Measurements from ENCODE around the gene PXYLP1.

PXYLP1 gene

DNA sequence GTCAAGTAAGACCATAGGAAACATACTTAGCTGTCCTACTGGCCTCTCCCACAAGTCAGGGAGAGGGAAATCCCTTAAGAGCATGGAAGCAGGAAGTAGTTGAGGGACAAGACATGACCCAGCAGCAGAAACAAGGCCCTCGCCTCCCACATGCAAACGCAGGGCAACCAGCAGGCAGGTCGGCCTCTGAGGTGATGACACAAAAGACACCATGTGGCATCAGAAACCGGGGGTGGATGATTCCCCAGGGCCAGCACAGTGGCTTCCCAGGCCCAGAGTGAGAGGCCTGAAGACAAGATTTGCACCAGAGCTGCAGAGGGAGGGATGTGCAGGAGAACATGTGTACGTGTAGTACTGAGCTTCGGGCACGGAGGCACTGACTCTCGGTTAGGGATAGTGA, 26.3 kb downstream of the PXYLP1 start:
- no peak overlapping the region for H3K4me3 ChIP-seq (ENCODE audit: control insufficient read depth, low read depth, low read length)
- no peak for DNase-seq (ENCODE audit: low read depth)
- TF ChIP-seq, protein P1, sequence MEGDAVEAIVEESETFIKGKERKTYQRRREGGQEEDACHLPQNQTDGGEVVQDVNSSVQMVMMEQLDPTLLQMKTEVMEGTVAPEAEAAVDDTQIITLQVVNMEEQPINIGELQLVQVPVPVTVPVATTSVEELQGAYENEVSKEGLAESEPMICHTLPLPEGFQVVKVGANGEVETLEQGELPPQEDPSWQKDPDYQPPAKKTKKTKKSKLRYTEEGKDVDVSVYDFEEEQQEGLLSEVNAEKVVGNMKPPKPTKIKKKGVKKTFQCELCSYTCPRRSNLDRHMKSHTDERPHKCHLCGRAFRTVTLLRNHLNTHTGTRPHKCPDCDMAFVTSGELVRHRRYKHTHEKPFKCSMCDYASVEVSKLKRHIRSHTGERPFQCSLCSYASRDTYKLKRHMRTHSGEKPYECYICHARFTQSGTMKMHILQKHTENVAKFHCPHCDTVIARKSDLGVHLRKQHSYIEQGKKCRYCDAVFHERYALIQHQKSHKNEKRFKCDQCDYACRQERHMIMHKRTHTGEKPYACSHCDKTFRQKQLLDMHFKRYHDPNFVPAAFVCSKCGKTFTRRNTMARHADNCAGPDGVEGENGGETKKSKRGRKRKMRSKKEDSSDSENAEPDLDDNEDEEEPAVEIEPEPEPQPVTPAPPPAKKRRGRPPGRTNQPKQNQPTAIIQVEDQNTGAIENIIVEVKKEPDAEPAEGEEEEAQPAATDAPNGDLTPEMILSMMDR (IDR thresholded peaks at IDR 0.05; ENCODE audit: control insufficient read depth, insufficient read depth, low read depth, low read length, missing control alignments) = no peak

DNA sequence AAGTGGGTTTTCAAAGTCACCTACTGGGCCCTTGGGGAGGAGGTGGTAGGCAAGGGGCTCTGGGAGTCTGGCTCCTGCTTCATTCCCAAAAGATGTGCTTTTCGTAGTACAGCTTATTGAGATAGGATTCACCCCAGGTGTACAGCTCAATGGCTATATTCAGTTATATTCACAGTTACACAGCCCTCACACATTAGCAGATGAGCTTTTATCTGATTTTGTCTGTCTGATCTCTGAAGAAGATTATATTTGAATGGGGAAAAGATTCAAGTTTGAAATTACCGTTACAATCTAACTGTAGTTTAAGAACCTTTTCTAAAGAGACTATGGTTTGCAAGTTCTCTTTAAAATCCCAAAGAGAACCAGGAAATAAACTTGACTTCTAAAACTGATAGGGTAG, 27.3 kb downstream of the PXYLP1 start:
- no peak overlapping the region for H3K4me3 ChIP-seq (ENCODE audit: control insufficient read depth, low read depth, low read length)
- TF ChIP-seq, protein P1 (IDR thresholded peaks at IDR 0.05; ENCODE audit: control insufficient read depth, insufficient read depth, low read depth, low read length, missing control alignments) = no peak
- no peak for DNase-seq (ENCODE audit: low read depth)

DNA sequence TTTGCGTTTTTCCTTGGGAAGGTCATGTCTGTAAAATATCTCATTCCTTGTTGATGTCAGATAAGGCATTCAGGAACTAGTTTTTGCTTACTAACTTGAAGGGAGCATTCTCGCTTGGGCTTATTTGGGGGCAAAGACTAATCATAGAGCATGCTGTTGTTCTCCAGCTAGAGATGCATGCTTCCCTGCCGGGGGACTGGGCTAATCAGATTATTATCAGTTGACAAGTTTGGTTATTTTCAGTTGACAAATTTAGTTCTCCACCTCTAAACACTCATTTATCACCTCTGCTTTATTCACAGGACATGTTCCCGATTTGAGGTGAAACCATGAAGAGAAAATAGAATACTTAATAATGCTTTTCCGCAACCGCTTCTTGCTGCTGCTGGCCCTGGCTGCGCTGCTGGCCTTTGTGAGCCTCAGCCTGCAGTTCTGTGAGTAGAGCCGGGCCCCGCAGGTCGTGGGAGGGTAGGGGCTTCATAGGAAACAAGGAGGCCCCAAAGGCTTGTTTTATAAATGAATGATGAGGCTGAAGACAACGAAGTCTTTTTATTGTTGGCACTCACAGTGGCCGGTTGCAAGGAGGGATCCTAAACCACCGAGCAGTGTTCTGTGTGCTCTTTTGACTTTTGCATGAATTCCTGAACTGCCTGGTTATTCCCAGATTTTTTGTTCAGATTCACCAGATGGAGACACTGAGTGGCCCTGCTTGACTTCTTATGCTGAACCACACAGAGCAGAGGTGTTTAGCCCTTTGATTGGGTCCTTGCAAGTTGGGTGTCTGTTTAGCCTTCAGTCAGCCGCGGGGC, 28.4 kb downstream of the PXYLP1 start:
- DNase-seq (ENCODE audit: low read depth) = no peak
- TF ChIP-seq, protein P1 (IDR thresholded peaks at IDR 0.05; ENCODE audit: control insufficient read depth, insufficient read depth, low read depth, low read length, missing control alignments) = no peak
- no peak overlapping the region for H3K4me3 ChIP-seq (ENCODE audit: control insufficient read depth, low read depth, low read length)

DNA sequence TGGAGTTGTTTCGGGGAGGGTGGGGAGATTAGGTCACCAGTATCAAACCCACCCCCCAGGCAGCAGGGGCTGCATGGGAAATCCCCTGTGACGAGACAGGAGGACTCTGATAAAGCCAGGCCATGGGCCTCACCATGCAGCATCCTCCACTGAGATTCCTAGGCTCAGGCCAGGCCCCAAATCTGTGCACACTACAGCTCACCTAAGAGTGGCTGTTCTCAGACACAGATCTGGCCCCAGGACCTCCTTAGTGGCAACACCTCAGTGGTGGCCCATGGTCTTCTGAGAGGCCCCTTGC, 29.0 kb downstream of the PXYLP1 start:
- TF ChIP-seq, protein P1 (IDR thresholded peaks at IDR 0.05; ENCODE audit: control insufficient read depth, insufficient read depth, low read depth, low read length, missing control alignments) = no peak
- H3K4me3 ChIP-seq (ENCODE audit: control insufficient read depth, low read depth, low read length) = no peak overlapping the region
- no peak for DNase-seq (ENCODE audit: low read depth)

DNA sequence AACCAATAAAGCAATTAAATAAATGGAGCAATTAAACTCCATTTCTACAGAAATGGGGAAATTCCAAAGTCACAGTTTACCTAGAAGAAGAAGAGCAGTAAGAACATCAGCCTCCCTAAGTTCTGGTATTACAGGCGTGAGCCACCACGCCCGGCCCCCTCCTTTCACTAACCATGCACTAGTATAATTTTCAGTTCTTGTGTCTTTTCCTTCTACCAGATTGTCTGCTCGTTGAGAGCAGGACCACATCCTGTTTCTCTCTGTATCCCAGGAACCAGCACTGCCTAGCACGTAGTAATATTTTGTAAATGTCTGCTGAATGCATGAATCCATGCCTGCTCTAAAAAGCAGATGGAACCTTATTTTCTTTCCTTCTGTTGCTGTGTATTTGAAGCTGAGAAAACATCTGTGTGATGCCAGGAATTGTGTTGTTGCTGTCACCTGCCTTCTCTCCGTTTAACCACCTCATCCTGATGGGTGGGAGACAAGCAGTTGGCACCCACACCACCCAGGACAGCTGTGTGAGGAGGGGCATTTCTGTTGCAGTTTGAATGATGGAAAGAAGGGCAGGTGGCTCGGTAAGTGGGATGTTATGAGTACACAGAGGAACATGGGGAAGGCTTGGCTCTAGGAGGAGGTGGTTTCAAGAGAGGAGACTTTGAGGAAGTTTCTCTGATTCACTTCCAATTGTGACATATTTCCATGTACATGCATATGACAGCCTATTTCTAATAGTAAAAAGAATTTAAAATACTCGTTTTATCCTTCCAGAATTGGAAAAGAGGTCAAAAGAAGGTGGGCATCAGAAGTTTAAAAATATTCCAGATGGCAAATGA, 30.1 kb downstream of the PXYLP1 start:
- no peak overlapping the region for H3K4me3 ChIP-seq (ENCODE audit: control insufficient read depth, low read depth, low read length)
- DNase-seq (ENCODE audit: low read depth) = no peak
- TF ChIP-seq, protein P1 (IDR thresholded peaks at IDR 0.05; ENCODE audit: control insufficient read depth, insufficient read depth, low read depth, low read length, missing control alignments) = no peak

DNA sequence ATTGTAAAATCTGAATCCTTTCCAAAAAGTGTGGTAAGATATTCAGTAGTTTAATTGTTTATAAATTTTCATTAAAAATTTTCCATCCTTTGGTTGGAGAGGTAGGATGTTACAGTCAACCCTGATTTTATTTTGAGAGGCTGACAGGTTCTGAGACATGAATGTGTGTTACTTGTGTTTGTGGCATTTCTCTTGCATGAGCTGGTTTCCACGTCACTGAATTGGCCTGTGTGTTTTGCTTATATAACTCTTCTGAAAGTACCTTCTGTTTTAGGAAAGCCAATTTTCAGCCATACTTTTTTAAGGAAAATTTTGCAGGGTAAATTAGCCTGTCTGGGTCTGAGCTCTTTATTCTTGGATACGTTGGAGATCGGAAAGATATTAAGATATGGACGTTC, 30.7 kb downstream of the PXYLP1 start:
- no peak overlapping the region for H3K4me3 ChIP-seq (ENCODE audit: control insufficient read depth, low read depth, low read length)

More for the DNA sequence above, 30.7 kb downstream of the PXYLP1 start:
- TF ChIP-seq, protein P1 (IDR thresholded peaks at IDR 0.05; ENCODE audit: control insufficient read depth, insufficient read depth, low read depth, low read length, missing control alignments) = no peak
- DNase-seq (ENCODE audit: low read depth) = peak; percentile 61
